GM23248 (cell line): ENCODE results near the gene ARHGEF10L. TPM values are rescaled to one million over a fixed set of nuclear protein-coding genes. Genes with fewer than 3 reads are reported as not detected.
A peak's percentile ranks its signal among the peaks of the same experiment; 100 is the strongest.
"Not testable (repeated sequence)": the region's sequence is repeated elsewhere in the genome, so short reads cannot be mapped to it uniquely, and the experiment has no call there.

ENCODE experiments used
- DNase-seq: peaks from one replicate; pipeline ENCODE4 v3.0.0-alpha.2; 2015
- H2AFZ ChIP-seq: fragments of 200-600 bp; sonication (generic); 2 replicates; pipeline ENCODE4 v1.6.1; 2016; ENCODE audit warnings: antibody characterized with exemption
- H3F3A ChIP-seq: fragments of 200-600 bp; sonication (generic); 2 replicates; pipeline ENCODE4 v1.6.1; 2016; ENCODE audit warnings: mild to moderate bottlenecking, antibody characterized with exemption, mixed run types; ENCODE audit not compliant: insufficient read depth
- H3K27ac ChIP-seq: fragments of 200-600 bp; sonication (generic); 2 replicates; pipeline ENCODE4 v1.5.1; 2016; ENCODE audit warnings: mild to moderate bottlenecking
- H3K27me3 ChIP-seq: fragments of 200-600 bp; sonication (generic); replicated peaks from 2 replicates; pipeline ENCODE4 v1.6.1; 2016; ENCODE audit warnings: mild to moderate bottlenecking; ENCODE audit not compliant: insufficient read depth
- H3K36me3 ChIP-seq: fragments of 200-600 bp; sonication (generic); 2 replicates; pipeline ENCODE4 v1.6.1; 2016; ENCODE audit warnings: low read depth, mild to moderate bottlenecking
- H3K4me1 ChIP-seq: fragments of 200-600 bp; sonication (generic); 2 replicates; pipeline ENCODE4 v1.6.1; 2016; ENCODE audit warnings: mild to moderate bottlenecking; ENCODE audit not compliant: insufficient read depth
- H3K4me2 ChIP-seq: fragments of 200-600 bp; sonication (generic); one replicate; pipeline ENCODE4 v1.6.1; 2016; ENCODE audit warnings: mild to moderate bottlenecking; ENCODE audit not compliant: unreplicated experiment
- H3K4me3 ChIP-seq: fragments of 200-600 bp; sonication (generic); 2 replicates; pipeline ENCODE4 v1.5.1; 2016; ENCODE audit warnings: mild to moderate bottlenecking
- H3K79me2 ChIP-seq: fragments of 200-600 bp; sonication (generic); 2 replicates; pipeline ENCODE4 v1.6.1; 2016; ENCODE audit warnings: mild to moderate bottlenecking; ENCODE audit not compliant: insufficient read depth
- H3K9ac ChIP-seq: fragments of 200-600 bp; sonication (generic); 2 replicates; pipeline ENCODE4 v1.6.1; 2016; ENCODE audit warnings: mild to moderate bottlenecking
- H3K9me2 ChIP-seq: fragments of 200-600 bp; sonication (generic); 2 replicates; pipeline ENCODE4 v1.6.1; 2016; ENCODE audit warnings: mixed run types, mild to moderate bottlenecking, moderate library complexity; ENCODE audit not compliant: insufficient read depth
- H3K9me3 ChIP-seq: fragments of 200-600 bp; sonication (generic); one replicate; pipeline ENCODE4 v1.6.1; 2017; ENCODE audit warnings: low read depth
- H4K20me1 ChIP-seq: fragments of 200-600 bp; sonication (generic); 2 replicates; pipeline ENCODE4 v1.6.0; 2016; ENCODE audit not compliant: insufficient read depth
- EZH2 ChIP-seq: fragments of 200-600 bp; sonication (generic); IDR thresholded peaks from 2 replicates; pipeline ENCODE4 v1.6.1; 2018; ENCODE audit warnings: antibody characterized with exemption, mild to moderate bottlenecking; ENCODE audit not compliant: insufficient read depth, poor library complexity, severe bottlenecking
- EZH2phosphoT487 ChIP-seq: fragments of 200-600 bp; sonication (generic); IDR thresholded peaks from 2 replicates; pipeline ENCODE4 v1.6.1; 2018; ENCODE audit warnings: antibody characterized with exemption, moderate library complexity, mild to moderate bottlenecking, low read depth; ENCODE audit not compliant: insufficient read depth
- WGBS, 2 experiments: methylation state at CpG; one replicate each; pipeline ENCODE4 v1.1.6; 2015 to 2017; ENCODE audit warnings: low lambda C conversion rate in 2 of 2, low coverage in 1 of 2; ENCODE audit errors: missing lambda C conversion rate in 2 of 2; 5-methylcytosine and 5-hydroxymethylcytosine counted together
- in situ Hi-C: fragments of 300-500 bp; cut with MboI; formaldehyde crosslinking; loops from 2 replicates; pipeline ENCODE4 v1.15.0; 2020
- polyA plus RNA-seq: library from polyadenylated mRNA; unstranded; fragments of >200 nt; fragmentation: Nextera tagmentation; extraction: Ambion mirVana; gene quantifications from 2 replicates; pipeline ENCODE4 v1.2.1, GENCODE V29; 2016
- total RNA-seq: library from RNA; depleted of rRNA; stranded (reverse); fragments of >200 nt; shearing (Covaris generic); gene quantifications from 2 replicates; pipeline ENCODE4 v1.2.3, GENCODE V29; 2014; rRNA removed

ARHGEF10L gene
- total RNA-seq: 16.1 and 19.3 TPM in 2 replicates
- 6.0 TPM in 2 replicates for polyA plus RNA-seq

DNA sequence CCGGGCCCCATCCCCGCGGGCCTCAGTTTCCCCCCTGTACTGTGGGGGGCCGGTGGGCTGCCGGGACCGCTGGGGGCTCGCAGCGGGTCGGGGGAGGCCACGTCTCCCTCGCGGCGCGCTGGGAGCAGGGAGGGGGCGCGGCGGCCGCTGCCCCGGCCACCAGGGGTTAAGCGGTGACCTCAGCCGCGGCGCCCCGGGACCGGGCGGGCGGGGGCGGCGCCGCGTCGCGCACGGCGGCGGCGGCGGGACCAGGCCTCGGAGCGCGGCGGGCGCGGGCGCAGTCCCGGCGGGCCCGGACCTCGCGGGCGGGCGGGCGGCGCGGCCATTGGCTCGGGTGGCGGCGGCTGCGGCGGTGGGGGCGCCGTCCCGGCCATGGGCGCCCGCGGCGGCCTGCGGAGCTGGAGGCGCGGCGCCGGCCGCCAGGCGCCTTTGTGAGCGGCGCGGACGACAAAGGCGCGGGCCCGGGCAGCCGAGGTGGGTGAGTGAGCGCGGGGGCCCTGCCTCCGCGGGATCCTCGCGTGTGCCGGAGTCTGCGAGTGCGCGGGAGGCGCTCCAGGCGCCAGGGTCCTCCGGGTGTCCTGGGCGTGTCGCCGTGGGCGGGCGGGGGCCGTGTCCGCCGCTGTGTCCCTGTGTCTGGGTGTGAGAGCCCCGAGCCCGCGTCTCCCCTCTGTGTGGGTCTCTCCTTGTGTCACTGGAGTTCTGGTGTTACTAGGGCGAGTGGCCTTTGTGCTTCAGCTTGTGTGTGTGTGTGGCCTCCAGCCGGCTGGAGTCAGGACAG is at the start of gene ARHGEF10L:
Gene ARHGEF10L, plus strand, starts transcription at position 222 of the 778 bp plus-strand sequence. CDS start 40,898 bp downstream, outside the sequence.
- no peaks in the 10 kb centered on the region for H3K9me2 ChIP-seq
- peak within 1 kb of the TSS; percentile 80 for H3K9ac ChIP-seq
- 0 to 1% methylated on average over 17 to 33 of the region's 108 CpGs for WGBS, 2 experiments
- in situ Hi-C loops: no loop called here
- peak within 1 kb of the TSS; percentile 32 for H3K27ac ChIP-seq
- no peak for TF ChIP-seq EZH2phosphoT487
- no peak for TF ChIP-seq EZH2
- peak within 1 kb of the TSS; percentile 62 for H3K4me2 ChIP-seq
- no peaks in the 10 kb centered on the region for H4K20me1 ChIP-seq
- no peaks in the 10 kb centered on the region for H3K36me3 ChIP-seq
- H3F3A ChIP-seq: peaks cover 6% of the 10 kb centered on the region
- H3K27me3 ChIP-seq: no peaks in the 10 kb centered on the region
- peak; percentile 79 for DNase-seq
- peaks cover 43% of the 10 kb centered on the region for H3K79me2 ChIP-seq
- H3K9me3 ChIP-seq: no peaks in the 10 kb centered on the region
- H3K4me1 ChIP-seq: peaks cover 5% of the 10 kb centered on the region
- peak within 1 kb of the TSS; percentile 71 for H3K4me3 ChIP-seq
- H2AFZ ChIP-seq: peak within 1 kb of the TSS; percentile 70

GRCh38 chr1:17489768-17490417 is 49.6 kb upstream of the ARHGEF10L start:
- 86 to 88% methylated on average over 16 of the region's 16 CpGs for WGBS, 2 experiments
- not testable (repeated sequence) for H3K9me2 ChIP-seq, H3K36me3 ChIP-seq, H3K4me2 ChIP-seq, H3K27me3 ChIP-seq, H3F3A ChIP-seq, H3K9me3 ChIP-seq, DNase-seq, H3K4me1 ChIP-seq, H3K79me2 ChIP-seq, H2AFZ ChIP-seq, H3K9ac ChIP-seq, H3K4me3 ChIP-seq, H3K27ac ChIP-seq, H4K20me1 ChIP-seq
- in situ Hi-C loops: loop anchor here (25.0 kb wide), 1 partner anchor 422 kb away; no protein-coding TSS in a partner anchor

GRCh38 chr1:17490667-17491066 is 48.8 kb upstream of the ARHGEF10L start:
- not testable (repeated sequence) for H3K4me3 ChIP-seq, H3K36me3 ChIP-seq, H3K4me1 ChIP-seq, H3K4me2 ChIP-seq, H3F3A ChIP-seq, H2AFZ ChIP-seq, H3K9ac ChIP-seq, DNase-seq, H4K20me1 ChIP-seq, H3K27ac ChIP-seq, H3K79me2 ChIP-seq, H3K9me3 ChIP-seq, H3K27me3 ChIP-seq, H3K9me2 ChIP-seq
- in situ Hi-C loops: loop anchor here (25.0 kb wide), 1 partner anchor 422 kb away; no protein-coding TSS in a partner anchor
- WGBS, 2 experiments: 79 to 84% methylated on average over 6 of the region's 6 CpGs

GRCh38 chr1:17494114-17494729 is 45.3 kb upstream of the ARHGEF10L start:
- no peaks in the 10 kb centered on the region for H3K9me2 ChIP-seq
- no peak overlapping the region for H3K27ac ChIP-seq
- H3K79me2 ChIP-seq: no peaks in the 10 kb centered on the region
- H3K9me3 ChIP-seq: no peaks in the 10 kb centered on the region
- H3F3A ChIP-seq: no peaks in the 10 kb centered on the region
- TF ChIP-seq EZH2phosphoT487 (no peak), EZH2 (no peak)
- no peaks in the 10 kb centered on the region for H3K36me3 ChIP-seq
- no peaks in the 10 kb centered on the region for H3K27me3 ChIP-seq
- H3K9ac ChIP-seq: no peak overlapping the region
- H2AFZ ChIP-seq: no peak overlapping the region
- no peaks in the 10 kb centered on the region for H4K20me1 ChIP-seq
- in situ Hi-C loops: loop anchor here (25.0 kb wide), 1 partner anchor 418 kb away; no protein-coding TSS in a partner anchor
- H3K4me3 ChIP-seq: no peak overlapping the region
- 19 to 21% methylated on average over 5 of the region's 5 CpGs for WGBS, 2 experiments
- no peak overlapping the region for H3K4me2 ChIP-seq
- no peaks in the 10 kb centered on the region for H3K4me1 ChIP-seq
- DNase-seq: peak; percentile 84
